Esophagus squamous epithelium (tissue), 5 donors: ENCODE results near the gene CXorf58. TPM values are rescaled to one million over a fixed set of nuclear protein-coding genes. Genes with fewer than 3 reads are reported as not detected.
A peak's percentile ranks its signal among the peaks of the same experiment; 100 is the strongest.
"Not testable (repeated sequence)": the region's sequence is repeated elsewhere in the genome, so short reads cannot be mapped to it uniquely, and the experiment has no call there.

ENCODE experiments used
- DNase-seq: peaks from one replicate; lab custom pipeline; 2025; lab: John Stamatoyannopoulos, UW
- H3K27ac ChIP-seq, 4 donors: fragments of 200-600 bp; sonication (generic); one replicate each; pipeline ENCODE4 v1.5.1; 2016 to 2019; ENCODE audit warnings: mild to moderate bottlenecking in 1 of 4
- H3K27me3 ChIP-seq, 4 donors: fragments of 200-600 bp; sonication (generic); 1 replicate in 3 of 4; 2 replicates in 1 of 4; pipeline versions ENCODE4 v1.5.1 to v1.6.0; 2017 to 2021; ENCODE audit warnings: antibody characterized with exemption in 1 of 4
- H3K36me3 ChIP-seq, 3 donors: fragments of 200-600 bp; sonication (generic); one replicate each; pipeline ENCODE4 v1.5.1; 2016 to 2019
- H3K4me1 ChIP-seq, 3 donors: fragments of 200-600 bp; sonication (generic); one replicate each; pipeline ENCODE4 v1.5.1; 2017 to 2019
- H3K4me3 ChIP-seq, 4 donors: fragments of 200-600 bp; sonication (generic); 1 replicate in 3 of 4; 2 replicates in 1 of 4; pipeline ENCODE4 v1.5.1; 2016 to 2019; ENCODE audit warnings: mild to moderate bottlenecking in 2 of 4, moderate library complexity in 1 of 4
- H3K9me3 ChIP-seq, 3 donors: fragments of 200-600 bp; sonication (generic); one replicate each; pipeline ENCODE4 v1.5.1; 2016 to 2019
- CTCF ChIP-seq, 6 experiments: fragments of 450-650 bp in 4 of 6; fragments of 200-600 bp in 2 of 6; sonication (generic) in 2 of 6; IDR thresholded peaks; one replicate each; pipeline ENCODE4 v1.5.1; 2016 to 2019; ENCODE audit warnings: antibody characterized with exemption in 6 of 6, mild to moderate bottlenecking in 4 of 6, moderate library complexity in 4 of 6
- POLR2A ChIP-seq, 4 donors: fragments of 450-650 bp; IDR thresholded peaks; one replicate each; pipeline ENCODE4 v1.6.1; 2017; ENCODE audit warnings: antibody characterized with exemption in 4 of 4, mild to moderate bottlenecking in 4 of 4, moderate library complexity in 3 of 4
- WGBS, 2 donors: methylation state at CpG; one replicate each; pipeline ENCODE4 v1.1.5; 2018; 5-methylcytosine and 5-hydroxymethylcytosine counted together
- intact Hi-C: fragments of 100-400 bp; cut with DNase I; formaldehyde crosslinking; loops from one replicate; pipeline ENCODE4 v1.15.0; 2022
- total RNA-seq, 4 donors: library from RNA; depleted of rRNA; stranded (reverse); fragments of >200 nt; gene quantifications; one replicate each; pipeline ENCODE4 v1.1.0, GENCODE V29; 2016
- donor health status: DM: yes; HTN: yes; CAD: no.

The CXorf58 gene
- total RNA-seq = under 1 TPM in 2 of 4 donors, not detected in 2; 0.15 to 0.95 TPM

GRCh38 chrX:23907498-23908218 is at the start of gene CXorf58, which contains the start of gene APOO:
Gene CXorf58 (plus strand): TSS chrX:23908006. CDS start chrX:23910303, 2,297 bp downstream.
Gene APOO (minus strand): TSS chrX:23907938. CDS start chrX:23907702, 236 bp downstream.
- peak within 1 kb of the TSS; percentile 83 to 93 (median 88) for H3K27ac ChIP-seq
- peak within 1 kb of the TSS; percentile 46 to 70 (median 56) for H3K4me3 ChIP-seq
- peak; percentile 37 for DNase-seq
- no peaks in the 10 kb centered on the region for H3K27me3 ChIP-seq
- H3K9me3 ChIP-seq = no peaks in the 10 kb centered on the region
- TF ChIP-seq POLR2A (IDR thresholded peaks at IDR 0.05) (peak in 2 of 4 donors; percentile 13 to 22), CTCF (IDR thresholded peaks at IDR 0.05) (peak; percentile 28 to 91 (median 78))
- peaks cover 0 to 19% (median 0%) of the 10 kb centered on the region in 3 donors for H3K4me1 ChIP-seq
- intact Hi-C loops = loop anchor here (10.0 kb wide), 2 partner anchors 147 to 213 kb away; partner anchors contain the start of gene EIF2S3
- WGBS, 2 donors = 62% methylated on average over 12 of the region's 81 CpGs; no CpG with 5 or more reads in 1 of the 2 donors
- H3K36me3 ChIP-seq = no peaks in the 10 kb centered on the region

- H3K4me1 ChIP-seq, H3K4me3 ChIP-seq, DNase-seq, H3K9me3 ChIP-seq, H3K27ac ChIP-seq, H3K27me3 ChIP-seq, H3K36me3 ChIP-seq, intact Hi-C loops: not testable (repeated sequence)
- 72 to 90% methylated on average over 5 to 7 of the region's 7 CpGs for WGBS, 2 donors
Measured at GRCh38 chrX:23859238-23859637, 48.6 kb upstream of the CXorf58 start.

- no peak for DNase-seq
- intact Hi-C loops = no loop called here
- H3K4me1 ChIP-seq = no peaks in the 10 kb centered on the region
- no peak for TF ChIP-seq CTCF (IDR thresholded peaks at IDR 0.05)
- peaks cover 0 to 12% (median 0%) of the 10 kb centered on the region in 3 donors for H3K36me3 ChIP-seq
- no peak overlapping the region for H3K27ac ChIP-seq
- no peaks in the 10 kb centered on the region for H3K9me3 ChIP-seq
- H3K4me3 ChIP-seq = no peak overlapping the region
- H3K27me3 ChIP-seq = no peaks in the 10 kb centered on the region
- WGBS, 2 donors = 80 to 89% methylated on average over 1 to 6 of the region's 6 CpGs
Measured at GRCh38 chrX:23861215-23861896, 46.5 kb upstream of the CXorf58 start.

- H3K27me3 ChIP-seq, H3K4me3 ChIP-seq, H3K4me1 ChIP-seq, H3K9me3 ChIP-seq, DNase-seq, intact Hi-C loops, H3K27ac ChIP-seq: not testable (repeated sequence)
- H3K36me3 ChIP-seq = peaks cover 0 to 12% (median 0%) of the 10 kb centered on the region in 3 donors
- 68% methylated on average over 2 of the region's 2 CpGs; no CpG with 5 or more reads in 1 of the 2 donors for WGBS, 2 donors
Measured at GRCh38 chrX:23861952-23862351, 45.9 kb upstream of the CXorf58 start.

- Histone ChIP-seq H3K36me3 (peaks cover 0 to 6% (median 0%) of the 10 kb centered on the region in 3 donors), H3K27ac (no peak overlapping the region), H3K4me1 (no peaks in the 10 kb centered on the region), H3K27me3 (no peaks in the 10 kb centered on the region), H3K4me3 (no peak overlapping the region), H3K9me3 (no peaks in the 10 kb centered on the region)
- TF ChIP-seq CTCF (IDR thresholded peaks at IDR 0.05) = no peak
- no peak for TF ChIP-seq POLR2A (IDR thresholded peaks at IDR 0.05)
- intact Hi-C loops = no loop called here
- WGBS, 2 donors = 94% methylated on average over 3 of the region's 5 CpGs; no CpG with 5 or more reads in 1 of the 2 donors
- no peak for DNase-seq
Measured at GRCh38 chrX:23864742-23865326, 43.0 kb upstream of the CXorf58 start.
